Tibial artery (tissue), 4 donors: ENCODE results near the gene GNG12.

Source experiments
- DNase-seq, 2 donors: peaks; one replicate each; pipeline ENCODE4 v3.0.0-alpha.2; 2019
- H3K27ac ChIP-seq, 2 donors: fragments of 200-600 bp; sonication (generic) in 1 of 2; 1 replicate in 1 of 2; 2 replicates in 1 of 2; pipeline ENCODE4 v1.5.1; 2018 to 2019; ENCODE audit warnings: mild to moderate bottlenecking in 1 of 2
- H3K27me3 ChIP-seq, 2 donors: fragments of 200-600 bp; sonication (generic) in 1 of 2; one replicate each; pipeline versions ENCODE4 v1.5.1 to v1.6.0; 2016 to 2019
- H3K36me3 ChIP-seq, 3 donors: fragments of 200-600 bp; sonication (generic) in 2 of 3; one replicate each; pipeline ENCODE4 v1.5.1; 2016 to 2019; ENCODE audit warnings: mild to moderate bottlenecking in 2 of 3
- H3K4me1 ChIP-seq, 4 donors: fragments of 200-600 bp; sonication (generic) in 2 of 4; 1 replicate in 3 of 4; 2 replicates in 1 of 4; pipeline ENCODE4 v1.5.1; 2016 to 2019
- H3K4me3 ChIP-seq, 2 donors: fragments of 200-600 bp; sonication (generic) in 1 of 2; 1 replicate in 1 of 2; 2 replicates in 1 of 2; pipeline ENCODE4 v1.5.1; 2018 to 2019; ENCODE audit warnings: mild to moderate bottlenecking in 2 of 2
- H3K9me3 ChIP-seq, 3 donors: fragments of 200-600 bp; sonication (generic) in 1 of 3; one replicate each; pipeline ENCODE4 v1.5.1; 2016 to 2019
- CTCF ChIP-seq, 2 experiments: fragments of 200-600 bp in 1 of 2; fragments of 450-650 bp in 1 of 2; IDR thresholded peaks; one replicate each; pipeline ENCODE4 v1.5.1; 2017 to 2019; ENCODE audit warnings: antibody characterized with exemption in 2 of 2, mild to moderate bottlenecking in 1 of 2, moderate library complexity in 1 of 2
- intact Hi-C: fragments of 100-400 bp; cut with DNase I; formaldehyde crosslinking; loops from one replicate; pipeline ENCODE4 v1.15.0; 2023; ENCODE audit warnings: low total_unique reads

Gene GNG12

GRCh38 chr1:67677930-67678329, 155.3 kb downstream of the GNG12 start:
- no peak overlapping the region for H3K27ac ChIP-seq
- intact Hi-C loops = loop anchor here (5.0 kb wide), 1 partner anchor 84 kb away; no protein-coding TSS in a partner anchor
- H3K27me3 ChIP-seq = no peaks in the 10 kb centered on the region
- DNase-seq = no peak
- H3K4me3 ChIP-seq = no peak overlapping the region
- H3K36me3 ChIP-seq = no peaks in the 10 kb centered on the region
- TF ChIP-seq CTCF (IDR thresholded peaks at IDR 0.05) = no peak
- H3K4me1 ChIP-seq = peaks cover 0 to 9% (median 4%) of the 10 kb centered on the region in 4 donors
- H3K9me3 ChIP-seq = no peaks in the 10 kb centered on the region

- H3K4me1 ChIP-seq = peaks cover 0 to 4% (median 0%) of the 10 kb centered on the region in 4 donors
- H3K36me3 ChIP-seq = no peaks in the 10 kb centered on the region
- no peaks in the 10 kb centered on the region for H3K27me3 ChIP-seq
- no peaks in the 10 kb centered on the region for H3K9me3 ChIP-seq
- intact Hi-C loops = loop anchor here (5.0 kb wide), 1 partner anchor 85 kb away; no protein-coding TSS in a partner anchor
- TF ChIP-seq CTCF (IDR thresholded peaks at IDR 0.05) = no peak
- no peak for DNase-seq
- no peak overlapping the region for H3K4me3 ChIP-seq
- H3K27ac ChIP-seq = no peak overlapping the region
These were observed 155.9 kb downstream of the GNG12 start for GRCh38 chr1:67677408-67677807.

GRCh38 chr1:67676946-67677345, 156.3 kb downstream of the GNG12 start:
- intact Hi-C loops = loop anchor here (5.0 kb wide), 1 partner anchor 85 kb away; no protein-coding TSS in a partner anchor
- Histone ChIP-seq H3K9me3 (no peaks in the 10 kb centered on the region), H3K27me3 (no peaks in the 10 kb centered on the region), H3K4me1 (no peaks in the 10 kb centered on the region), H3K4me3 (no peak overlapping the region), H3K27ac (no peak overlapping the region), H3K36me3 (no peaks in the 10 kb centered on the region)
- no peak for DNase-seq
- no peak for TF ChIP-seq CTCF (IDR thresholded peaks at IDR 0.05)

- intact Hi-C loops = loop anchor here (5.0 kb wide), 1 partner anchor 86 kb away; no protein-coding TSS in a partner anchor
- no peak overlapping the region for H3K4me3 ChIP-seq
- no peaks in the 10 kb centered on the region for H3K4me1 ChIP-seq
- TF ChIP-seq CTCF (IDR thresholded peaks at IDR 0.05) = no peak
- H3K27me3 ChIP-seq = no peaks in the 10 kb centered on the region
- no peaks in the 10 kb centered on the region for H3K36me3 ChIP-seq
- no peak for DNase-seq
- no peak overlapping the region for H3K27ac ChIP-seq
- H3K9me3 ChIP-seq = no peaks in the 10 kb centered on the region
These were observed 157.0 kb downstream of the GNG12 start for GRCh38 chr1:67676287-67676686.

- no peaks in the 10 kb centered on the region for H3K36me3 ChIP-seq
- DNase-seq = no peak
- H3K9me3 ChIP-seq = no peaks in the 10 kb centered on the region
- no peaks in the 10 kb centered on the region for H3K4me1 ChIP-seq
- no peak overlapping the region for H3K27ac ChIP-seq
- no peak for TF ChIP-seq CTCF (IDR thresholded peaks at IDR 0.05)
- H3K4me3 ChIP-seq = no peak overlapping the region
- intact Hi-C loops = loop anchor here (5.0 kb wide), 1 partner anchor 87 kb away; no protein-coding TSS in a partner anchor
- no peaks in the 10 kb centered on the region for H3K27me3 ChIP-seq
These were observed 157.5 kb downstream of the GNG12 start for GRCh38 chr1:67675800-67676199.
